Stimulated activated naive CD4-positive, alpha-beta T cell (primary cell): ENCODE data around the gene ST3GAL3.

Source experiments
- DNase-seq, 6 experiments: peaks; one replicate each; lab custom pipeline; 2025; lab: John Stamatoyannopoulos, UW

ST3GAL3 gene

GRCh38 chr1:43963890-43964289, 256.6 kb downstream of the ST3GAL3 start:
- DNase-seq: no peak

GRCh38 chr1:43965316-43965715, 258.0 kb downstream of the ST3GAL3 start:
- DNase-seq: no peak

- DNase-seq: peak in 2 of 6 experiments; percentile 16 to 23
Measured at GRCh38 chr1:43968348-43968948, 261.1 kb downstream of the ST3GAL3 start.

GRCh38 chr1:43969416-43969745, 262.0 kb downstream of the ST3GAL3 start:
- DNase-seq: no peak

- DNase-seq: peak; percentile 88 to 95 (median 90)
Measured at GRCh38 chr1:43969746-43970466, 262.6 kb downstream of the ST3GAL3 start, which contains the start of gene DPH2. Gene DPH2 (plus strand): TSS chr1:43970010. CDS start chr1:43970176, 166 bp downstream.

GRCh38 chr1:43970502-43970901, 263.2 kb downstream of the ST3GAL3 start:
- DNase-seq: no peak

GRCh38 chr1:43970911-43971310, 263.6 kb downstream of the ST3GAL3 start:
- DNase-seq: no peak

- no peak for DNase-seq
Measured at GRCh38 chr1:43971336-43971980, 264.1 kb downstream of the ST3GAL3 start.

GRCh38 chr1:43973981-43974442, 266.7 kb downstream of the ST3GAL3 start:
- DNase-seq: peak in 1 of 6 experiments; percentile 57

- peak; percentile 82 to 94 (median 87) for DNase-seq
Measured at GRCh38 chr1:43974443-43975248, 267.3 kb downstream of the ST3GAL3 start, which contains the start of gene ATP6V0B. Gene ATP6V0B (plus strand): TSS chr1:43974960. CDS start chr1:43975041, 81 bp downstream.

- DNase-seq: peak; percentile 20 to 70 (median 50)
Measured at GRCh38 chr1:43975249-43975961, 268.1 kb downstream of the ST3GAL3 start.

GRCh38 chr1:43976045-43976444, 268.7 kb downstream of the ST3GAL3 start:
- no peak for DNase-seq

GRCh38 chr1:43976890-43977289, 269.6 kb downstream of the ST3GAL3 start:
- no peak for DNase-seq

GRCh38 chr1:43977376-43978263, 270.3 kb downstream of the ST3GAL3 start:
- no peak for DNase-seq

- no peak for DNase-seq
Measured at GRCh38 chr1:43978264-43978550, 270.9 kb downstream of the ST3GAL3 start.

- DNase-seq: no peak
Measured at GRCh38 chr1:43978551-43979260, 271.4 kb downstream of the ST3GAL3 start, which contains the start of gene B4GALT2. Gene B4GALT2 (plus strand): TSS chr1:43979210. CDS start chr1:43981161, 1,951 bp downstream.

GRCh38 chr1:43979261-43979527, 271.9 kb downstream of the ST3GAL3 start:
- DNase-seq: no peak

GRCh38 chr1:43979528-43980254, 272.4 kb downstream of the ST3GAL3 start:
- no peak for DNase-seq
